ENCODE data around the gene CSF2. TPM values are rescaled to one million over a fixed set of nuclear protein-coding genes. Genes with fewer than 3 reads are reported as not detected.
A peak's percentile ranks its signal among the peaks of the same experiment; 100 is the strongest.
"Not testable (repeated sequence)": the region's sequence is repeated elsewhere in the genome, so short reads cannot be mapped to it uniquely, and the experiment has no call there.

The CSF2 gene
- total RNA-seq, 2 experiments from 2014 or later, result 4.9 to 164 TPM

DNA sequence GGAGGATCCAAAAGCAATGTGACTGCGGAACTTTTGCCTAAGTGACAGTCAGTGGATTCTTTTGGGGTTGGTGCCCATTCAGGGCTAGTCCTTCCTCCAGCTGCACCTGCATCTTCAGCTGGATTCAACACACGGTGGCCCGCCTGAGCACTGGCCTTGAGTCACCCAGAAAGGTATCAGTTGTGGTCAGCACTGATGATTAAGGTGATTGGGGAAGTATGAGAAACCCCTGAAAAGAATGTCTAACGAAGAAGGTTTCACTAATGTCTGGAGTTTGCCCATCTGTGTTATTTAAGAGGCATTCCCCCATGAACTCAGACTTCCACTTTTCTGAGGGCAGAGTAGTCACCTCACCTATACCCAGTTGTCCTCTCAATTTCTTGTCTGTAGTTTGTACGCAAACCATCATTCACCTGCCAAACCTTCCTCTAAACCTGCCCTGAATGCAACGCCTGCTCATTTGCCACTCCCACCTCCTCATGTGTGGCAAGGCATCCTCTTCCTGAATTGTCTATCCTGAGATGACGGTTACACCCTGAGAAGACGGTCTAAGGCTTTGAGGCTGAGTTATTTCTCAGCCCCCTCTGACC, 27.2 kb downstream of the CSF2 start:
- Mint-ChIP-seq H3K9me3 (ENCODE audit: low read depth) (no peaks in the 10 kb centered on the region), H3K36me3 (peaks cover 5% of the 10 kb centered on the region)

DNA sequence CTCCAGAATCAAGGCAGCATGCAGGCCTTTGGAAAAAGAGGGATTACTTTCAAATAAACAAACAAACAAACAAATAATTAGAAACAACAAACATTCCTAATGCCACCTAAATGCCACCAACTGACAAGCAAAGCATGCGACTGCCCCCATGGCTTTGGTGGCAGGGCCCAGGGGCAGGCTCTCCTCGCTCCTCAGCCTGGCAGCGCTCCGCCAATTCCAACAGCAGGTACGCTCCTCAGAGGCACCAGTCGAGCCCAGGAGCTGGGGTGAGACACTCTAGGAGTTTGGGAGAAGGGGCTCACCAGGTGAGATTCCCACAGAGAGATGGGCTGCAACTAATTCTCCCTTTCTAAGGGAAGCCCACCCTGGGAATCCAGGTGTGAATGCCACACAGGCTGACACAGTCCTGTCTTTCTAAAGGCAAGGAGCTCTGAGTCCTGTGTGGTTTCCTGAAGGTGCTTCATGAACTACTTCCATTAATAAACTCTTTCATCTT, 27.8 kb downstream of the CSF2 start:
- no peak for DNase-seq
- CTCF ChIA-PET, result interaction anchor here (1.2 to 1.6 kb wide), 7 partner anchors 9 to 76 kb away, joined by 3 to 6 read pairs (median 5); no protein-coding TSS in a partner anchor
- peaks cover 88% of the 10 kb centered on the region for H3K4me1 Mint-ChIP-seq
- H3K27ac Mint-ChIP-seq, result peak overlapping the region; percentile 95
- H3K9me3 Mint-ChIP-seq (ENCODE audit: low read depth), result no peaks in the 10 kb centered on the region
- peak overlapping the region; percentile 21 for H3K4me3 Mint-ChIP-seq
- peaks cover 4% of the 10 kb centered on the region for H3K36me3 Mint-ChIP-seq
- H3K27me3 Mint-ChIP-seq, result no peaks in the 10 kb centered on the region
- no peak for ATAC-seq

More for the DNA sequence above, 27.2 kb downstream of the CSF2 start:
- Mint-ChIP-seq H3K27ac (peak overlapping the region; percentile 95), H3K4me1 (peaks cover 90% of the 10 kb centered on the region), H3K27me3 (no peaks in the 10 kb centered on the region), H3K4me3 (peak overlapping the region; percentile 21)
- ATAC-seq (no peak), DNase-seq (no peak)
- CTCF ChIA-PET, result interaction anchor here (1.5 to 1.7 kb wide), 3 partner anchors 14 to 76 kb away, joined by 4 to 6 read pairs (median 6); no protein-coding TSS in a partner anchor

DNA sequence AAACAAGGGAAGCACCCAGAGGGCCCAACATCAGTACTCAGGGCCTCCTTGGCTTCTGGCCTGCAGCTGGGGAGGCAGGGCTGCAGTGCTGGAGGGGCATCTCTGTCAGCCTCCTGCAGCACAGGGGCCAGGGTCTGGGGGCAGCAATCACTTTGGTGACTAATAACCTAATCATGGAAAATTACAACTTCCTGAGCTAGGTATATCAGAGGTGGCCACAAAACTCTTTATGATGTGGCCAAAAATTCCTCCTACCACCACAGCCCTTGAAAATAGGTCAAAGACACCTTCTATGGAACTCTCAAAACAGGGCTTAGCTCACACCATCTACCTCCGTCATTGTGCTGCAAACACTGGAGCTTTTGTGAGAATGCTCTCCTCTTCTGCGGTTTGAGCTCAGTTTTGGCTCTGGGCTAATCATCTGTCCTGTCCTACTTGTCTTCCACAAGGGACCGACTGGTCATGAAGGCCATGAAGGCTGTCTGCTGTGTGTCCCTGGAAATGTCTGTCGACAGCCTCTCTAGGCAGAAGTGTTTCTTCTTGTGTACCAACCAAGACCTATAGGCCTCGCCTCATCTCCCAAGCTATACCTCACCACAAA, 28.6 kb downstream of the CSF2 start:
- Mint-ChIP-seq H3K36me3 (peaks cover 4% of the 10 kb centered on the region), H3K9me3 (ENCODE audit: low read depth) (no peaks in the 10 kb centered on the region), H3K27ac (peak overlapping the region; percentile 95), H3K27me3 (no peaks in the 10 kb centered on the region), H3K4me3 (no peak overlapping the region), H3K4me1 (peaks cover 85% of the 10 kb centered on the region)
- DNase-seq (peak; percentile 61), ATAC-seq (peak; percentile 5)
- CTCF ChIA-PET, result interaction anchor here (0.7 to 1.6 kb wide), 8 partner anchors 8 to 75 kb away, joined by 3 to 6 read pairs (median 4); no protein-coding TSS in a partner anchor

DNA sequence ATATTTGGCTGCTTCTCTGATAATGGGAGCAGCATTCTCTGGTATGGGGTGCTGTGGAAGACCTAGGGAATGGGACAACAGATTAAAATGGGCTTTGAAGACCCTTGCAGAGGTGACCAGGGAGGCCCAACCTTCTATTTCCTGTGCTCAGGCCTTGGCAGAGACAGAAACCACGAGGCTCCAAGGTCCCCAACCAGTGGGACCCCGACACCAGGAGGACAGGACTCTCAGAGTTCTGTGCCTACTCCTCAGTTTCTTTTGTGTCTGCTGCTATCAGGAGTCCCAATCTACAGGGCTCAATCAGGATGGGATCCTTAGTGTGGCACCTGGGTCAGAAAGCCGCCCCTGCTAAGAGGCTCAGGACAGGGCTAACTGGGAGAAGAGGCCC, 29.3 kb downstream of the CSF2 start:
- DNase-seq (no peak), ATAC-seq (peak; percentile 1)
- Mint-ChIP-seq H3K4me1 (peaks cover 82% of the 10 kb centered on the region), H3K36me3 (peaks cover 7% of the 10 kb centered on the region), H3K27ac (peak overlapping the region; percentile 95), H3K4me3 (no peak overlapping the region), H3K9me3 (ENCODE audit: low read depth) (no peaks in the 10 kb centered on the region), H3K27me3 (no peaks in the 10 kb centered on the region)
- CTCF ChIA-PET, result interaction anchor here (0.8 to 2.9 kb wide), 3 partner anchors 8 to 77 kb away, joined by 3 to 13 read pairs (median 5); no protein-coding TSS in a partner anchor

DNA sequence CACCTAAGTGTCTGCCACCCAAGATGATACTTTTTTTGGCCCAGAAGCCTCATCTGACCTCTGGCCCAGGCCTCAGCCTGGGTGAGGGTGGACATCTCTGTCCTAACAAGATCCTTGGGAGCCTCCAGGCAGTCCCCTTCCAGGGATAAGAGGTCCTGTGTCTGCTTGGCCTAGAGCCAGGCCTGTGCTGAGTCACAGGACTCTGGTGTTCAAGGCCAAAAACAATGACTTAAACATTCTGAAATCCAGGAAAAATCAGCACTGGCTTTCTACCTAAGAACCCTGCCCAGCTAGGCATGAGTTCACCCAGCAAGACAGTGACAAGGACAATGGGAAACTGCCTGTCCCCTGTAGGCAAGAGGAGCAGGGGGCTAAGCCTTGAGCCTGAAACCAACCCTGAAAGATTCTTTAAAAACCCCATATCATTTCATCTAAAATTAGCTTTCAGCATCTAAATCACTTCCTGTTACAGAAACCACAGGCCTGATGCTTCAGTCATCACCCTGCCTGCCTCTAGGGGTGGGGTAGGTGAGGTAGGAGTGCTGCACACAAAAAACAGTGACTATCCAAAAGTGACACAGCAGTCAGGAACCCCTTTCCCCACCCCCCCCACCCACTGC, 29.9 kb downstream of the CSF2 start:
- H3K4me3 Mint-ChIP-seq, result peak overlapping the region; percentile 38
- no peaks in the 10 kb centered on the region for H3K9me3 Mint-ChIP-seq (ENCODE audit: low read depth)
- CTCF ChIA-PET, result interaction anchor here (0.8 to 2.9 kb wide), 4 partner anchors 11 to 77 kb away, joined by 3 to 13 read pairs (median 4); no protein-coding TSS in a partner anchor
- H3K36me3 Mint-ChIP-seq, result peaks cover 9% of the 10 kb centered on the region
- H3K4me1 Mint-ChIP-seq, result peaks cover 78% of the 10 kb centered on the region
- DNase-seq (peak; percentile 91), ATAC-seq (peak; percentile 75)
- H3K27ac Mint-ChIP-seq, result peak overlapping the region; percentile 95
- H3K27me3 Mint-ChIP-seq, result no peaks in the 10 kb centered on the region

DNA sequence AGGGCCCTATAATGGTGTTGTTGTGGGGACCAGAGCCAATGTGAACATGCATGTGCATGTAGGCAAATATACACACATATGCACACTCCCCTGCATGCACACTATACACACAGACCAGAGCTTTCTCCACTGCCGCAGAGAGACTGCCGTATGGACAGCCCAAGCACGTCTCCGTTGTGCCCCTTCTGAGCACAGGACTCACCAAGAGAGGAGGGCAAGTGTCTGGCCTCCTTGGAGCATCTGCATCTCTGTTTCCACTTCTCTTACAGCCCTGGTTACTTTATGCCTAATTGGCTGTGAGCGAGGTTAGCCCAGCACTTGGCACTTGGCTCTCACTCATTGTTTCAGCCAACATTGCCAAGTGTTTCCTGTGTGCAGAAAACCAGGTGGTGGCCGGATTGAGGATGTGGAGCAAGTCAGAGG, 30.4 kb downstream of the CSF2 start:
- CTCF ChIA-PET, result interaction anchor here (0.8 to 2.9 kb wide), 7 partner anchors 11 to 76 kb away, joined by 3 to 13 read pairs (median 4); partner anchors contain the start of gene CSF2
- Mint-ChIP-seq H3K27ac (peak overlapping the region; percentile 95), H3K9me3 (ENCODE audit: low read depth) (no peaks in the 10 kb centered on the region), H3K36me3 (peaks cover 9% of the 10 kb centered on the region), H3K4me1 (peaks cover 78% of the 10 kb centered on the region), H3K4me3 (peak overlapping the region; percentile 38), H3K27me3 (no peaks in the 10 kb centered on the region)
- DNase-seq (peak; percentile 78), ATAC-seq (peak; percentile 40)

DNA sequence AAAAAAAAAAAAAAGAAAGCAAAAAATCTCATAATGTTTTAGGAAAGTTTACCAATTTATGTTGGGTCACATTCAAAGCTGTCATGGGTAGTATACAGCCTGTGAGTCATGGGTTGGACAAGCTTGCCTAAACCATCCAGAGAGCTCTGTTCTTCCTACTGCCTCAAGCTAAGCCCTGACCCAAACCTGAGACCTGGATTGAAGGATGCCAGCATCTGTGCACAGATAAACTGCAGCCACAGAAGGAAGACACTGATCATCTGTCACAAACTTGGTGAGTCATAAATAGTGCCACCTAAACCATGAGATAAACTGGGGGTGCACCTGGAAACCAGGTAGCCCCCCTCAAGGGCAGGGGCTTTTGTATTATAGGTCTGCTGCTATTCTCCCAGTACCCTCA, 31.0 kb downstream of the CSF2 start:
- peak overlapping the region; percentile 2 for H3K4me3 Mint-ChIP-seq
- no peak for DNase-seq
- CTCF ChIA-PET, result interaction anchor here (0.7 to 2.9 kb wide), 8 partner anchors 11 to 846 kb away, joined by 3 to 13 read pairs (median 4); partner anchors contain the start of gene CSF2
- H3K4me1 Mint-ChIP-seq, result peaks cover 76% of the 10 kb centered on the region
- peak overlapping the region; percentile 95 for H3K27ac Mint-ChIP-seq
- ATAC-seq, result no peak
- no peaks in the 10 kb centered on the region for H3K27me3 Mint-ChIP-seq
- no peaks in the 10 kb centered on the region for H3K9me3 Mint-ChIP-seq (ENCODE audit: low read depth)
- H3K36me3 Mint-ChIP-seq, result peaks cover 9% of the 10 kb centered on the region

DNA sequence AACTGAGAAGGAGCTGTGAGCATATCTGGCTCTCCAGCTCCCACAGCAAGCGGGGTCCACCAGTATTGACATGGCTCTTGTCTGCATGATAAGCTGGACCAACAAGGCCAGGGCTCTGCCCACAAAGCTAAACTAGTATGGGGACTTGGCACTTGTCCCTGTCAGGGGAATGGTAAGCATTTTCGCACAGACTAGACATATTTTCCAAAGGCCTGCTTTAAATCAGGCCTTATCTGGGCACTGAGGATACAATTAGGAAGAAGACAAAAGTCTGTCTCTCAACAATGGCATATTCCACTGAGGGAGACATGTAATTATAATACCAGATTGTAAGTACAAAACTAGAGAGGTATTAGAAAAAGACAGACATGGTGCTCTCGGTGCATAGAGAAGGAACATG, 32.1 kb downstream of the CSF2 start:
- Mint-ChIP-seq H3K27ac (peak overlapping the region; percentile 95), H3K9me3 (ENCODE audit: low read depth) (no peaks in the 10 kb centered on the region), H3K4me3 (no peak overlapping the region), H3K36me3 (peaks cover 9% of the 10 kb centered on the region), H3K4me1 (peaks cover 75% of the 10 kb centered on the region), H3K27me3 (no peaks in the 10 kb centered on the region)
- ATAC-seq (no peak), DNase-seq (no peak)
- CTCF ChIA-PET, result interaction anchor here (1.0 to 2.9 kb wide), 4 partner anchors 10 to 75 kb away, joined by 3 to 13 read pairs (median 3); no protein-coding TSS in a partner anchor

DNA sequence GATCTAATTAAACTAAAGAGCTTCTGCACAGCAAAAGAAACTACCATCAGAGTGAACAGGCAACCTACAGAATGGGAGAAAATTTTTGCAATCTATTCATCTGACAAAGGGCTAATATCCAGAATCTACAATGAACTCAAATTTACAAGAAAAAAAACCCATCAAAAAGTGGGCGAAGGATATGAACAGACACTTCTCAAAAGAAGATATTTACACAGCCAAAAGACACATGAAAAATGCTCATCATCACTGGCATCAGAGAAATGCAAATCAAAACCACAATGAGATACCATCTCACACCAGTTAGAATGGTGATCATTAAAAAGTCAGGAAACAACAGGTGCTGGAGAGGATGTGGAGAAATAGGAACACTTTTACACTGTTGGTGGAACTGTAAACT, 34.9 kb downstream of the CSF2 start:
- Mint-ChIP-seq H3K4me1 (peaks cover 71% of the 10 kb centered on the region), H3K36me3 (peaks cover 27% of the 10 kb centered on the region), H3K27ac (peak overlapping the region; percentile 49)
- ATAC-seq; CTCF ChIA-PET; H3K27me3 Mint-ChIP-seq; H3K4me3 Mint-ChIP-seq; H3K9me3 Mint-ChIP-seq (ENCODE audit: low read depth); DNase-seq: not testable (repeated sequence)

DNA sequence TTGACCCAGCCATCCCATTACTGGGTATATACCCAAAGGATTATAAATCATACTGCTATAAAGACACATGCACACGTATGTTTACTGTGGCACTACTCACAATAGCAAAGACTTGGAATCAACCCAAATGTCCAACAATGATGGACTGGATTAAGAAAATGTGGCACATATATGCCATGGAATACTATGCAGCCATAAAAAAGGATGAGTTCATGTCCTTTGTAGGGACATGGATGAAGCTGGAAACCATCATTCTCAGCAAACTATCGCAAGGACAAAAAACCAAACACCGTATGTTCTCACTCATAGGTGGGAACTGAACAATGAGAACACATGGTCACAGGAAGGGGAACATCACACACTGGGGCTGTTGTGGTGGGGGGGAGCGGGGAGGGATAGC, 35.4 kb downstream of the CSF2 start:
- not testable (repeated sequence) for ATAC-seq; H3K9me3 Mint-ChIP-seq (ENCODE audit: low read depth); H3K4me3 Mint-ChIP-seq; DNase-seq; H3K27me3 Mint-ChIP-seq
- Mint-ChIP-seq H3K4me1 (peaks cover 71% of the 10 kb centered on the region), H3K36me3 (peaks cover 31% of the 10 kb centered on the region), H3K27ac (peak overlapping the region; percentile 49)
- CTCF ChIA-PET, result interaction anchor here (0.8 to 1.5 kb wide), 2 partner anchors 44 to 71 kb away, joined by 3 to 8 read pairs; no protein-coding TSS in a partner anchor

DNA sequence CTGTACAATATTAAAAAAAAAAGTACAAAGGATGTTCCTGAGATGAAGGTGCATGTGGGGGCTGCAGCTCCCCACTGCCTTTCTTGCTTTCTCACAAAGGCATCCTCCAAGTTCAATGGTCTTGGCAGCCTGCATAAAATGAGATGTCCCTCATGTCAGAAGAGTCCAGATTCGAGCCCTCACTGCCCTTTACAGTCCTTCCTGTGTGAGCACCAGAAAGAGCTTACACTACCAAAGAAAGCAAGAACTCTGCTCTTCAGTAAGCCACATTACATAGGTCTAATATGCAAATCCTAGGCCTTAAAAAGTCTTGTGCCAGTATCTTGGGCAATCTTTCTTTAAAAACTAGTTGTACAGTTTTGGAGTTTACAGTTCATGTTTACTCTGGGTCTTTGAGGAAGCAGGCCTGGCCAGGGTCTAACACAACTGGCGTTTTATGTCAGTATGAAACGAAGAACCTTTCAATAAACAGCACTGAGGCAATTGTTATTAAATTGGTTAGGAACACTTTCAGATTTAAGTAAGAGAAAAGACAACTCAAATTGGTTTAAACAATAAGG, 36.0 kb downstream of the CSF2 start:
- DNase-seq, result no peak
- CTCF ChIA-PET, result interaction anchor here (0.8 to 1.6 kb wide), 3 partner anchors 7 to 70 kb away, joined by 3 to 8 read pairs (median 5); no protein-coding TSS in a partner anchor
- ATAC-seq, result no peak
- H3K27ac Mint-ChIP-seq, result peak overlapping the region; percentile 77
- H3K4me1 Mint-ChIP-seq, result peaks cover 71% of the 10 kb centered on the region
- peaks cover 33% of the 10 kb centered on the region for H3K36me3 Mint-ChIP-seq
- H3K4me3 Mint-ChIP-seq, result no peak overlapping the region
- H3K9me3 Mint-ChIP-seq (ENCODE audit: low read depth), result no peaks in the 10 kb centered on the region
- H3K27me3 Mint-ChIP-seq, result no peaks in the 10 kb centered on the region

DNA sequence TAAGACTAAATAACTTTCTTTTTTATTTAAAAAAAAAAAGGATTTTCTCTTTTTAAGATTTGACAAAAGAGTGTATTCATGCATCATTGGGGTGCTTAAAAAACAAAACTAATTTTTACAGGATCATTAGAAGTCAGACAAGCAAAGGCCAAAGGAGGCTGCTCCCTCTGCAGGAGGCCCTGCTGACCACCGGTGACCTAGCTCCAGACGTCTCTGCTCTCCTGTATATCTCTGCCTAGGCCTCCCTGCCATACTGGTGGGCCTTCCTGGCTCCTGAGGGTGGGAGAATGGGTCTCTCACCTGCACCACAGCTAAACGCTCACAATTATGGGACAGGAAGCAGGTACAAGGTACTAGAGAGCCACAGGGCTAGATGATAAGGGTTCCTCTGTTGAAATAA, 36.6 kb downstream of the CSF2 start:
- CTCF ChIA-PET, result interaction anchor here (0.8 to 1.6 kb wide), 3 partner anchors 8 to 45 kb away, joined by 3 to 8 read pairs (median 5); no protein-coding TSS in a partner anchor
- H3K4me1 Mint-ChIP-seq, result peaks cover 72% of the 10 kb centered on the region
- H3K36me3 Mint-ChIP-seq, result peaks cover 33% of the 10 kb centered on the region
- H3K27ac Mint-ChIP-seq, result peak overlapping the region; percentile 87
- DNase-seq (no peak), ATAC-seq (no peak)
- H3K27me3 Mint-ChIP-seq, result no peaks in the 10 kb centered on the region
- no peaks in the 10 kb centered on the region for H3K9me3 Mint-ChIP-seq (ENCODE audit: low read depth)
- H3K4me3 Mint-ChIP-seq, result peak overlapping the region; percentile 21
